ENCODE measurements around the gene COL23A1.

COL23A1 gene

DNA sequence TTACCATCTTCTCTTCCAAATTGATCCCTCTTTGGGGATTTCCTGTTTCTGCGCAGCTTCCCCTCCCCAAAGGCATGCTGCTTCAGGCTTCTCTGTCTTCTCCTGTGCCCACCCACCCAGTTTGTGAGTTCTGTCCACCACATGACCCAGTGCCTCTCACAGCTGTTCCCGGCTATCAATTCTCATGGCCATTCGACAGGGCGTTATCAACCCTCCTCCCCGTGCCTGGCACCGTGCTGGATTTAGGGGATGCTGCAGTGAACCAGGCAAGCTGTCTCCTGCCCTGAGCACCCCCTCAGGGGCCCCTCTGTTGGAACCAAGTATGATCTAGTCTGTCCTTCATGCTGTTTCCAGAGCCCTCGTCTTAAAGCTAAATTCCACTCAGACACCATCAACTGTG, 38.7 kb downstream of the COL23A1 start:
- no peak for DNase-seq

- no peak for DNase-seq
These were observed 39.1 kb downstream of the COL23A1 start for GRCh38 chr5:178551059-178551458.

- DNase-seq: no peak
These were observed 41.4 kb downstream of the COL23A1 start for GRCh38 chr5:178548746-178549145.

DNA sequence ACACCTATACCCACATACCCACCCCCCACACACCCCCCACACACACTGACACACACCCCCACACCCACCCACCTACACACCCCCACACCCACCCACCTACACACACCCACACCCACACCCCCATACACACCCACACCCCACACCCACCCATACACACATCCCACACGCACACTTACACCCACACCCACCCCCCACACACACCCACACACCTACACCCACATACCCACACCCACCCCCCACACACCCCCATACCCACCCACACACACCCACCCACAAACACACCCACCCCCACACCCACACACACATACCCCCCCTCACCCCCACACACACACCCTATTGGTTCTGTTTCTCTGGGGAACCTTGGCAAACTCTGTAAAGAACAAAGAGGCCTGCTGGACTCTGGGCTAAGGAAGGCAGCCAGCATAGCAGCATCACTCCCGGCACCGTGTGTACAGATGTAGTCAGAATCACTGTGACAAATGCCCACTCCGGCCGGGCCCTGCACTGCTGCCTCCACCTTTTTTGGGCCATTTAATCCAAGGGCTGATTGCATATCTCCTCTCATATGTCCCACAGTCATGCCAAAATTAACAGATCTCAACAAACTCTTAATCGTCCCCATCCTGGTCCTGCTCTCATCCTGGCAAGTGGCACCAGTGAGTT, 42.3 kb downstream of the COL23A1 start:
- no peak for DNase-seq

DNA sequence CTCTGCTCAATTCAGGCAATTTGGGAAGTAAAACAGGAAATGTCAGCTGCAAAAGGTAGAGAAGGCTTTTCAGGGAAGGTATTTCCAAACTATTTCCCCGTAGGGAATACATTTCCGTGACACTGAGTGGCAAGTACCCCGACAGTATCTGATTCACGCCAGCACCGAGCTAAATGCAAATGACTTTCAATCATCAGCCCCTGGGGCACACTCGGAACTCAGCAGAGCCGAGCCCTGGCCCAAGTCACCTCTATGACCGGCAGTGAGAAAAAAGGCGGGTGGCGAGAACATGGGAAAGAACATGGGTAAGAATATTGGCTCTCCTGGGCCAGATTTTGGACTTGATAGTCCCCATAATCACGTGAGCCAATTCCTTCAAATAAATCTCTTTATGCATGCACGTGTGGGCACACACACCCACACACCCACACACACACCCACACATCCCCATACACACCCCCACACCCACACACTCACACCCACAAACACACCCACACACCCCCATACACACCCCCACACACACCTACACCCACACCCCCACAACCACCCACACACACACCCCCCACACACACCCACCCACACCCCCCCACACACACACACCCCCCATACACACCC, 43.0 kb downstream of the COL23A1 start:
- no peak for DNase-seq

- no peak for DNase-seq
These were observed 43.5 kb downstream of the COL23A1 start for GRCh38 chr5:178546675-178547033.

- no peak for DNase-seq
These were observed 44.1 kb downstream of the COL23A1 start for GRCh38 chr5:178545941-178546674.

DNA sequence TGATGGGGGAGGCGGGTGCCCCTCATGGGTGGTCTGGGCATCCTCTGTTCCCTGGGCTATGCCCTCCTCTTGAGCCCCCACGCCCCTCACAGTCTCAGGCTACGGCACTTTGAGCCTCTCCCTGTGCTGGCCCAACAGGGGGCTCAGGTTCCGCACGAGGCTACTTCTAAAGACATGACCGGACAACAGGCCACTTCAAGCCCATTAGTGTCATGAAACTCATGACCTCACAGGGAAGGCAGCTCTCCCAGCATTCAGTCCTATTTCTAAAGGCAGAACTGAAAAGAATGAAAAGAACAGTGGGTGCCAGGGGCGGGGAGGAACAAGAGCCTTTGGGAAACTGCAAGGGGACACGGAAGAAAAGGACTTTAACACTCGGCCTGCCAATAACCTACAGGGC, 45.0 kb downstream of the COL23A1 start:
- DNase-seq: no peak

- DNase-seq: no peak
These were observed 45.9 kb downstream of the COL23A1 start for GRCh38 chr5:178544166-178544834.

- DNase-seq: no peak
These were observed 47.7 kb downstream of the COL23A1 start for GRCh38 chr5:178542455-178542854.

DNA sequence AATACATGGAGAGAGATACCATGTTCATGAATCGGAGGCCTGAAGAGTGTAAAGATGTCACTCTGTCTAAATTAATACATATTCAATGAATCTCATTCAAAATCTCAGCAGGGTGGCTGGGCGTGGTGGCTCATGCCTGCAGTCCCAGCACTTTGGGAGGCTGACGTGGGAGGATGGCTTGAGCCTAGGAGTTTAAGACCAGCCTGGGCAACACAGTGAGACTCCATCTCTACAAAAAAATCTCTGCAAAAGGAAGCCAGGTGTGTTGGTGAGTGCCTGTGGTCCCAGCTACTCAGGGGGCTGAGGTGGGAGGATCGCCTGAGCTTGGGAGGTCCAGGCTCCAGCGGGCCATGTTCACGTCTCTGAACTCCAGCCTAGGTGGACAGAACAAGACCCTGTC, 49.7 kb downstream of the COL23A1 start:
- DNase-seq: no peak

- no peak for DNase-seq
These were observed 51.4 kb downstream of the COL23A1 start for GRCh38 chr5:178538741-178539229.

DNA sequence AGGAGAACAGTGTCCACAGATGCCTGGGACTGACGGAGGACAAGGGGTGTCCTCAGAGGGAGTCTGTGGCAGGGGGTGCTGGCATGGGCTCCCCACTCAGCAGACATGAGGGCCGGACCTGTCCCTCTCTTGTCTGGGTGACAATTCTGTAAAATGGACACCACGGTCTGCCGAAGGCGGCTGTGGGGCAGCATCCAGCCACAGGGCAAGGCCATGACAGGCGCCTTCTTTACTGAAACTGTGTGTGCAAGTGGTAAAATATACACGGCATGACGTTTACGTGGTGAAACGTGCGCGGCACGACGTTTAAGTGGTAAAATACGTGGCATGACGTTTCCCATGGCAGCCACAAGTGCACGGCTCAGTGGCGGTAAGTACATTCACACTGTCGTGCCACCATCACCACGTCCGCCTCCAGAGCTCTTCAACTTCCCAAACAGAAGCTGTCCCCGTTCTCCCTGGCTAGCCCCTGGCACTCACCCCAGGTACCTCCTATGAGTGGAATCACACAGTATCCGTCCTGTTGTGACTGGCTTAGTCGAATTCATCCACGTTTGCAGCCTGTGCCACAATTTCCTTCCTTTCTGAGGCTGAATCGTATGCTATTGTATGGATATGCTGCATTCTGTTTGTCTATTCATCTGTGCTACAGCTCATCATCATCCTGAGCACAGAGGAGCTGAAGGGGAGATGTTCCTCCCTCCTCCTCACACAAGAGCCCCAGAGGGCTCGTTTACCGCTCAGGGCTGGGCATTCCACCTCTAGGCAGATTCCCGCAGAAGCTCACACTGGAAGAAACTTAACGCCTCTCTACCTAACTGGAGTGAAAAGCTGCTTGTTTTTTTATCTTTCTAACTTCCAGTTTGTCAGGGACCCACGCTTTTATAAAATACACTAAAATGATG, 52.5 kb downstream of the COL23A1 start:
- DNase-seq: no peak

- no peak for DNase-seq
These were observed 53.4 kb downstream of the COL23A1 start for GRCh38 chr5:178536541-178537466.

DNA sequence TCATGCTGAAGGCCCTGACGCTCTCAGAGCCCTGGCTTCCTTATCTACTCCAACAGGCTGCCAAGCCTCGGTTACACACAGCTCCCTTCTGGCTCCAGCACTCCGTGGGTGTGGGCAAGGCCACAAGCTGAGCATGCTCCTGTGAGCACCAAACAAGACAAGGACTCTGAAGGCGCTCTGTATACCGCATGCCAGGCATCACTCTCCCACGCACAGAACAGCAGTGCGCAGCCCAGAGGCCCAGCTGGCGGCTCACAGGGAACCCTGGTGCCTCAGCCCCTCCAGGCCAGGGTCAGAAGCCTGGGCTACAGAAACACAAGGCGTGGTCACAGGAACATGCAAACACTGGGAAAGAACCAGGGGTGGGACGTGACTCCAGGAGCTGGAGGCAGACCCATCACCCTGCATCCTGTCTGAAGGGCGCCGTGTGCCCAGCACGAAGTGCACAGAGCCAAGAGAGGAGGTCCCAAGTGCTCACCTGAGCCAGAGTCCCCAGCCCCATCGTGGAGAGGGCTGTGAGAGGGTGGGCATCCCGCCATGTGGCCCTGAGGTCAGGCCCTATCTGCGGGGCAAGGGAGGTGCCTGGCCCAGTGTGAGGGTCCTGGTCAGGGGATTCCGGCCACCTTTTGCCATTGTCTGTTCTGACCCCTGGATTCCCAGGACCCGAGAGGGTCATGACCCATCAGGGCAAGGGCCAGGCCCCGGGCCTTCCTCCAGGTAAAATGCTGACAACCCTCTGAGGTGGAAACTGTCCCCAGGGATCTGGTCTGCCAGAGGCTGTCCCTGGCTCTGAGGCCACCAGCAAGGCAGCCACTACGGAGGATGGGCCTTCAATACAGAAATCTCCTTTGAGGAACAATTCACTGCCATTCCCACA, 54.7 kb downstream of the COL23A1 start:
- no peak for DNase-seq

- no peak for DNase-seq
These were observed 57.1 kb downstream of the COL23A1 start for GRCh38 chr5:178533136-178533535.

- DNase-seq: no peak
These were observed 57.5 kb downstream of the COL23A1 start for GRCh38 chr5:178532666-178533065.

GRCh38 chr5:178532236-178532635, 58.0 kb downstream of the COL23A1 start:
- DNase-seq: no peak

DNA sequence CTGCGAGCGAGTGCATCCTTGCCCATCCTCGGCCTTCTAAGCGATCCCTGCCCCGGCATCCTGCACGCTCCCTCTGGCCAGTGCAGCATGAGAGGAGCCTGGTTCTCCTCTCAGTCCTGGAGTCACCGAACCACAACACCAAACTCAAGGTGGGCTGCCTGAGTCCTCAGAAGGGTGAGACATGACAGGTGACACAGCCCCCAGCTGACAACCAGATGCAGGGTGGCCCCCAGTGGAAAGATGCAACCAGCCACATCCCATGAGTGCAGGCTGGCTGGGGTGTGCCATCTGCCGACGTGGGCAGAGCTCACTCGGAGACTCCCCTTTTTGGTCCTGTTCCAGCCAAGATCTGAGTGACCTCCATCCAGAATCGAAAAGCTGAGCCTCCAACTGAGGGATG, 58.4 kb downstream of the COL23A1 start:
- no peak for DNase-seq

DNA sequence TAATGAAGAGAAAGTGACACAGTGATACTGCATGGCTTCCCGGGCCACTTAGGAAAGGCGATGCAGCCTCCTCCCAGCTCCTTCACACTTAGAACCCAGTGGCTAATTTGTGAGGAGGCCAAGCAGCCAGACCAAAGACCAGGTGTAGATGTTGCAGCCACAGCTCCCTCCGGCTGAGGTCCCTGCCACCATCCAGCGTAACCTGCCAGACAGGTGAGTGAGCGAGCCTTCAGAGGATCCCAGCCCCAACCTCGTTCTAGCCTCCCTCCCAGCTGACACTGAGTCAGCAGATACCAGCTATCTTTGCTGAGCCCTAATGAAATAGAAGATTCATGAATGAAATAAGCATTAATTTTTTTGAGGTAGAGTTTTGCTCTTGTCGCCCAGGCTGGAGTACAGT, 59.7 kb downstream of the COL23A1 start:
- DNase-seq: no peak
